K562 (cell line): ENCODE results near the gene TXNRD2. TPM values are rescaled to one million over a fixed set of nuclear protein-coding genes. Genes with fewer than 3 reads are reported as not detected.

ENCODE experiments used
- ARID1B ChIP-seq: fragments of 450-650 bp; IDR thresholded peaks from 2 replicates; pipeline ENCODE4 v1.6.1; 2016; ENCODE audit warnings: antibody characterized with exemption, mild to moderate bottlenecking, inconsistent platforms
- ARNT ChIP-seq, 2 experiments: fragments of 450-650 bp; IDR thresholded peaks; 2 replicates each; pipeline ENCODE4 v1.6.1; 2016; ENCODE audit warnings: mild to moderate bottlenecking in 1 of 2
- BRF2 ChIP-seq: IDR thresholded peaks from 3 replicates; pipeline ENCODE4 v1.6.1; 2011; ENCODE audit warnings: borderline replicate concordance, mild to moderate bottlenecking; ENCODE audit not compliant: insufficient read length, insufficient read depth
- CBFA2T2 ChIP-seq: fragments of 450-650 bp; conservative IDR thresholded peaks from 2 replicates; pipeline ENCODE4 v1.6.1; 2017; ENCODE audit warnings: mild to moderate bottlenecking
- CCNT2 ChIP-seq: IDR thresholded peaks from 2 replicates; pipeline ENCODE4 v1.6.1; 2011; ENCODE audit warnings: borderline replicate concordance, low read depth, mild to moderate bottlenecking, moderate library complexity, mixed read lengths, low read length; ENCODE audit not compliant: insufficient read length; ENCODE audit errors: extremely low read depth
- CREBBP ChIP-seq: IDR thresholded peaks from one replicate; pipeline ENCODE4 v1.6.1; 2012; ENCODE audit warnings: low read depth, mild to moderate bottlenecking, control low read depth, inconsistent platforms, low read length
- E2F4 ChIP-seq: sonication (generic); formaldehyde crosslinking; IDR thresholded peaks from 2 replicates; pipeline ENCODE4 v1.8.0; 2022; ENCODE audit warnings: mild to moderate bottlenecking, low read depth, missing genetic modification reagents
- FOXK1 ChIP-seq: sonication (generic); formaldehyde crosslinking; IDR thresholded peaks from 2 replicates; pipeline ENCODE4 v1.8.0; 2022; ENCODE audit warnings: missing genetic modification reagents, mild to moderate bottlenecking, borderline replicate concordance
- HMG20B ChIP-seq: fragments of 250-450 bp; sonication (Bioruptor Pico); IDR thresholded peaks from 2 replicates; pipeline ENCODE4 v1.5.0; 2021; ENCODE audit warnings: mild to moderate bottlenecking
- KLF6 ChIP-seq: fragments of 250-450 bp; sonication (Bioruptor Pico); IDR thresholded peaks from 2 replicates; pipeline ENCODE4 v1.4.0; 2020; ENCODE audit warnings: mild to moderate bottlenecking, moderate library complexity, borderline replicate concordance
- NCOA6 ChIP-seq: fragments of 450-650 bp; IDR thresholded peaks from 2 replicates; pipeline ENCODE4 v1.6.1; 2017; ENCODE audit warnings: mild to moderate bottlenecking
- NELFE ChIP-seq: IDR thresholded peaks from 2 replicates; pipeline ENCODE4 v1.6.1; 2011; ENCODE audit warnings: mild to moderate bottlenecking; ENCODE audit not compliant: insufficient read depth, insufficient read length
- OTX1 ChIP-seq: fragments of 450-650 bp; formaldehyde crosslinking; IDR thresholded peaks from 2 replicates; pipeline ENCODE4 v1.4.0; 2022; ENCODE audit warnings: mild to moderate bottlenecking
- PML ChIP-seq: IDR thresholded peaks from 2 replicates; pipeline ENCODE4 v1.6.1; 2012; ENCODE audit warnings: low read length, inconsistent platforms
- RAD51 ChIP-seq: fragments of 450-650 bp; IDR thresholded peaks from 2 replicates; pipeline ENCODE4 v1.7.1; 2016; ENCODE audit warnings: low read depth, mild to moderate bottlenecking, borderline replicate concordance
- RFX1 ChIP-seq: fragments of 450-650 bp; IDR thresholded peaks from 2 replicates; pipeline ENCODE4 v1.6.1; 2016; ENCODE audit warnings: mild to moderate bottlenecking, moderate library complexity
- SAFB ChIP-seq: fragments of 200-400 bp; formaldehyde crosslinking; IDR thresholded peaks from 2 replicates; pipeline ENCODE4 v1.6.1; 2017; ENCODE audit warnings: low read depth, low read length, borderline replicate concordance
- SMAD2 ChIP-seq: fragments of 150-350 bp; IDR thresholded peaks from 2 replicates; pipeline ENCODE4 v1.6.1; 2014; ENCODE audit warnings: low read depth, mild to moderate bottlenecking, low read length
- SMARCA5 ChIP-seq: fragments of 450-650 bp; IDR thresholded peaks from 2 replicates; pipeline ENCODE4 v1.6.1; 2016
- THAP12 ChIP-seq: fragments of 250-450 bp; sonication (Bioruptor Pico); IDR thresholded peaks from 2 replicates; pipeline ENCODE4 v1.9.0; 2021; ENCODE audit warnings: mild to moderate bottlenecking, inconsistent platforms
- ZNF41 ChIP-seq: fragments of 250-450 bp; sonication (Bioruptor Pico); conservative IDR thresholded peaks from 2 replicates; pipeline ENCODE4 v1.4.0; 2020; ENCODE audit warnings: mild to moderate bottlenecking
- polyA plus RNA-seq, 8 experiments: library from polyadenylated mRNA; depleted of rRNA in 4 of 8; stranded (reverse) in 5 of 8; unstranded in 3 of 8; fragments of >200 nt; fragmentation: Nextera tagmentation in 2 of 8; fragmentation: Illumina TruSeq in 1 of 8; extraction: Ambion mirVana in 2 of 8; extraction: Trizol in 1 of 8; gene quantifications; 2 replicates each; pipeline versions ENCODE4 v1.2.1 to v1.2.3, GENCODE V29; 2011 to 2014; ENCODE audit warnings: inconsistent platforms in 1 of 8, missing spikeins in 1 of 8
- total RNA-seq, 7 experiments: library from RNA; depleted of rRNA in 6 of 7; stranded (reverse); fragments of >200 nt in 6 of 7; fragmentation: Illumina TruSeq in 2 of 7; extraction: Trizol in 2 of 7; gene quantifications; 2 replicates each; pipeline versions ENCODE4 v1.2.1 to v1.2.3, GENCODE V29; 2011 to 2021; ENCODE audit warnings: low replicate concordance in 1 of 7
- TF ChIP-seq, protein P1 (sequence below): fragments of 250-450 bp; sonication (Bioruptor Pico); IDR thresholded peaks from 2 replicates; pipeline ENCODE4 v1.5.0; 2021

The TXNRD2 gene
- total and polyA plus RNA-seq, 9 of the 15 experiments (the other 6 are each of a cell fraction or from before 2014, with no cell fraction given), result 3.3 to 80.2 (median 49.4) TPM

DNA sequence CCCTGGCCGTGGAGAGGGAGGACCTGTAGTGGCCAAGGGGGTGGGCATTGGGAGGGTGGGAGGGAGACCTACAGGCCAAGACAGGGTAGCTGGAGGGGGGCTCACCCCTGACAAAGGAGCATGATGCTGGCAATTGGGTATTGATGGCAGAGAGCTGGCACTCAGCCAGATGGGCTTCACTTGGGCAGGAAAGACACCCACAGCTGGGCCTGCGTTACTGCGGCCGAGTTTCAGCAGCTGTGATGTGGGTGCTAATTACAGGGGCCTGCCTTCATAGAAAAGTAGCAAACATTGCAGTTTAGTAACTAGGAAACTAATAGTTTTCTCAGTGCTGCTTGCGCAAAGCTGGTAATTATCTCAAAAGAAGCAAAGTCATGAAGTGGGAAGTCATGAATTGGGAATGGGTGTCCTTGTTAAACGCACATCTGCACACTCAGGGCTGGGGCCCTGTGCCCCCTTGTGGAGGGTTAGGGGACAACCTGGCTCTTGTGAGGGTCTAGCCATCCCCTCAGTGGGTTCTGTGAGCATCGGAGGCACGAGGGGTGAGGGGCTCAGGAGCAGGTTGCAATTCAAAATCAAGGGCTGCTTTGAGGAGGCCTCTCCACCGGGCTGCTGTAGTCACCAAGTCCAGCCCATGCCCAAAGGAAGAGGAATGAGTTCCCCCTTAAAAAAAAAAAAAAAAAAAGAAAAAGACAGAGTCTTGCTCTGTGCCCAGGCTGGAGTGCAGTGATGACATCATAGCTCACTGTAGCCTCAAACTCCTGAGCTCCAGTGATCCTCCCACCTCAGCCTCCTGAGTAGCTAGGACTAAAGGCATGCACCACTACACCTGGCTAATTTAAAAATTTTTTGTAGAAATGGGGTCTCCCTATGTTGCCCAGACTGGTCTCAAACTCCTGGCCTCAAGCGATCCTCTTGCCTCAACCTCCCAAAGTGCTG lies 24.4 kb upstream of the TXNRD2 start (continued):
- TF ChIP-seq SMAD2 (no peak), THAP12 (CRISPR knock-in tag) (no peak), CCNT2 (no peak), FOXK1 (no peak), SAFB (no peak), E2F4 (no peak), PML (no peak), ARNT (IDR thresholded peaks at IDR 0.05) (peak in 1 of 2 experiments; percentile 54; a peak in 1 of 4 replicates), KLF6 (CRISPR knock-in tag) (no peak), SMARCA5 (peak; percentile 69; the same call in 1 of the 2 replicates), CBFA2T2 (no peak), OTX1 (CRISPR knock-in tag) (no peak), ZNF41 (CRISPR knock-in tag) (no peak), RAD51 (no peak), ARID1B (no peak), NELFE (no peak), BRF2 (no peak), RFX1 (no peak), HMG20B (CRISPR knock-in tag) (no peak), NCOA6 (no peak), CREBBP (no peak)
- TF ChIP-seq, protein P1, sequence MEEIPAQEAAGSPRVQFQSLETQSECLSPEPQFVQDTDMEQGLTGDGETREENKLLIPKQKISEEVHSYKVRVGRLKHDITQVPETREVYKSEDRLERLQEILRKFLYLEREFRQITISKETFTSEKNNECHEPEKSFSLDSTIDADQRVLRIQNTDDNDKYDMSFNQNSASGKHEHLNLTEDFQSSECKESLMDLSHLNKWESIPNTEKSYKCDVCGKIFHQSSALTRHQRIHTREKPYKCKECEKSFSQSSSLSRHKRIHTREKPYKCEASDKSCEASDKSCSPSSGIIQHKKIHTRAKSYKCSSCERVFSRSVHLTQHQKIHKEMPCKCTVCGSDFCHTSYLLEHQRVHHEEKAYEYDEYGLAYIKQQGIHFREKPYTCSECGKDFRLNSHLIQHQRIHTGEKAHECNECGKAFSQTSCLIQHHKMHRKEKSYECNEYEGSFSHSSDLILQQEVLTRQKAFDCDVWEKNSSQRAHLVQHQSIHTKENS (CRISPR knock-in tag), result no peak
